Stimulated activated naive CD8-positive, alpha-beta T cell treated with anti-CD3 and anti-CD28 coated beads, Interleukin-15, amount 100 ng/mL, for 72 hours (primary cell): ENCODE data around the gene GPRC5D.

Experiments
- ATAC-seq: fragments of 150-1000 bp; cut with Tn5 transposase; 2 replicates; pipeline ENCODE4 v1.10.0; 2021; ENCODE audit warnings: mild to moderate bottlenecking, moderate library complexity
- DNase-seq, 2 donors: peaks; one replicate each; pipeline ENCODE4 v3.0.0; 2021 to 2022
- H3K27ac Mint-ChIP-seq, 2 donors: one replicate each; pipeline ENCODE4 v1.8.0; 2022; ENCODE audit warnings: mild to moderate bottlenecking in 2 of 2, mixed read lengths in 2 of 2, moderate library complexity in 2 of 2
- H3K27me3 Mint-ChIP-seq: one replicate; pipeline ENCODE4 v1.8.0; 2022; ENCODE audit warnings: mixed read lengths
- H3K4me1 Mint-ChIP-seq: one replicate; pipeline ENCODE4 v1.8.0; 2022; ENCODE audit warnings: mild to moderate bottlenecking, mixed read lengths
- H3K4me3 Mint-ChIP-seq, 2 donors: one replicate each; pipeline ENCODE4 v1.8.0; 2022; ENCODE audit warnings: mild to moderate bottlenecking in 2 of 2, mixed read lengths in 2 of 2, moderate library complexity in 1 of 2
- H3K9me3 Mint-ChIP-seq, 2 donors: one replicate each; pipeline ENCODE4 v1.8.0; 2022; ENCODE audit warnings: mixed read lengths in 2 of 2

Gene GPRC5D

DNA sequence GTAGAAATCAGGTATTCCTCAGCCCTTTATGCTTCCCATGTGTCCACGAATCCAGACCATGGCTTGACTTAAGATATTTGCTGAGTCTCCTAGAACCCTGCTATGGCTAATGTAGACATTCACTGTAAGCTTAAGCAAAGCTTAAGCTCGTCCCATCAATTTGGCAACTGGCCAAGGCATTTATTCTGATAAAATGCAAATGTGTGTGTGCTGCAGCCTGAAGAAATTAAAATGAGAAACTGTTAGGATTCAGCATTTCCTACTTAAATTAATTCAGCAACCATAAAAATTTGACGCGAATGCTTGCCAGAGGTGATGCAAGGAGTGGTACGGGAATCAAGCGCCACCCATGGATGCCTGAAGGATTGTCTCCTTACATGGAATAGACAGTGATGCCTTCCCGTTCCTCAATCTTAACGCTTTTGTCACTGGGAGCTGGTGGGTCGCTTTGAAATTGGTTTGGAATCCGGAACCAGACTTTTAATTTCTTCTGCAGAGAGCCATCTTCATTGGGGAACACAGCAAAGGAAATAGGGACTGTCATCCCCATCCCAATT is 34.9 kb upstream of the GPRC5D start:
- no peak for ATAC-seq
- Mint-ChIP-seq H3K27me3 (no peaks in the 10 kb centered on the region), H3K4me3 (no peak overlapping the region), H3K9me3 (no peaks in the 10 kb centered on the region), H3K4me1 (peaks cover 9% of the 10 kb centered on the region), H3K27ac (no peak overlapping the region)
- no peak for DNase-seq

DNA sequence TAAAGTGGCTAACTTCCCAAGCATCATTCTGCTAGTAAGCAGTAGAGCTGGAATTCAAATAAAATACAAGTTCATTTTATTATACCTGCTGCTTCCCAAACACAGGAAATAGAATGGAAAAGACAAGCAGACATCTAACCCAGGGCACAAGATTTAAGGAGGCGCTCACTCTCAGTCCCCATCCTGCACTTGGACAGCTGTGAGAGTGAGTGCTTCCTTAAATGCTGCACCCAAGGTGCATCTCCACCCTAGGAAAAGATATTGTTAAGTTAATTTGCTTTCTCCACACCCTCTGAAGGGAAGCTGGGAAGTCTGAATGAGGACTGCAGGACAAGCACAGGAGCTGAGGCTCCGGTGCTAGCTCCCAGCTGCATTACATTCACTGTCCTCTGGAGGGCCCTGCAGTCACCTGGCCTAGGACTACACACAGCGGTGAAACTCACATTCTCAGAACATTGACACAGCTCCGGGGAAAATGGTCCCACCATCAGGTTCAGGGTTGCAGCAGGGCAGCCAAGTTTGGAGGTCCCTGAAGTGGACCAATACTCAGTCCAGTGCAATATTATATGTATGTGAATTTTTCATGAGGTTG is 33.9 kb upstream of the GPRC5D start:
- H3K4me1 Mint-ChIP-seq = peaks cover 2% of the 10 kb centered on the region
- DNase-seq (no peak), ATAC-seq (peak; percentile 79)
- H3K4me3 Mint-ChIP-seq = no peak overlapping the region
- no peaks in the 10 kb centered on the region for H3K27me3 Mint-ChIP-seq
- no peak overlapping the region for H3K27ac Mint-ChIP-seq
- no peaks in the 10 kb centered on the region for H3K9me3 Mint-ChIP-seq

DNA sequence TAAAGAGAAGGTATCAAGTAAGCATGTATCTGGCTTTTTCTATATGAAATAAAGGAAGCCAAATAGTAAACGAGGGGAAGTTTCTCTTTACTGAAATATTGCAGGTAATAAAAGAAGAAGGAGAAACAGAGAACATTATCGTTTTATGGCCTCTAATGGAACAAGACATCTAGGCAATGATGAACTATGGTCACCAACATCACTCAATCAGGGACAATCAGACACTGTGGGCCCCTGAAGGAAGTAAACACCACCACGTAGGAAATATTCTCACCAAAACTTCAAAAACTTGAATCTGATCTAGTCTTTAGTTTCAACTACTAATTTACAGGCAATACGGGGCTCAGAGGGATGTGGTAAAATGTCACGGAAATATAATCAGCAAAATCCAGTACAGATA is 32.2 kb upstream of the GPRC5D start:
- no peaks in the 10 kb centered on the region for H3K27me3 Mint-ChIP-seq
- no peaks in the 10 kb centered on the region for H3K4me1 Mint-ChIP-seq
- H3K4me3 Mint-ChIP-seq = no peak overlapping the region
- no peak overlapping the region for H3K27ac Mint-ChIP-seq
- no peak for ATAC-seq
- no peaks in the 10 kb centered on the region for H3K9me3 Mint-ChIP-seq
- DNase-seq = no peak

DNA sequence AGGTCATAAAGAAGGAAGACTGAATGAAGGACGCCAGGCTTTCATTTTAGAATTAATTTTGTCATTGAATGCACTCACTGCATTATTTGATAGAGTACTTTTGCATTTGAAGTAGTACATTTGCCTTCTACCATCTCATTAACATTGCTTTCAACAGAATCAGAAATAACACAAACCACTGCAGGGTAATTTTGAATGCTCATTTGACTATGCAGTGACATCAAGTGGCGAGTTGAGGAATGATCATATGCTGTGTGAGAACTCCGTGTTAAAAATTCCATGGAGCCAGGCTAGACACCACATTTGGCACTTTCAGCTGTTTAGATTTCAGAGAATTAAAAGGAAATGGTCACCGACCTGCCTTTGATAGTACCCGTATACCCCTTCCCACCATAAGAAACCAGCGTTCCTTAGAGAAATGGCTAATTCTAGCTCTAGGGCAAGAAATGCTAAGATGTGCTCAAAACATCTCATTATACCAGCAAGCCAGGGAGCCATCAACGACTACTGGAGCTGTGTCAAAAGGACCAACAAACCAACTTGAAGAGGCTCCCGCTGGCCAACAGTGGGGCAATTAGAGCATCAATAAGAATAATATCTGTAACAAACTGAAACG is 31.6 kb upstream of the GPRC5D start:
- Mint-ChIP-seq H3K9me3 (no peaks in the 10 kb centered on the region), H3K4me1 (no peaks in the 10 kb centered on the region), H3K27ac (no peak overlapping the region), H3K27me3 (no peaks in the 10 kb centered on the region), H3K4me3 (no peak overlapping the region)
- no peak for ATAC-seq
- no peak for DNase-seq

DNA sequence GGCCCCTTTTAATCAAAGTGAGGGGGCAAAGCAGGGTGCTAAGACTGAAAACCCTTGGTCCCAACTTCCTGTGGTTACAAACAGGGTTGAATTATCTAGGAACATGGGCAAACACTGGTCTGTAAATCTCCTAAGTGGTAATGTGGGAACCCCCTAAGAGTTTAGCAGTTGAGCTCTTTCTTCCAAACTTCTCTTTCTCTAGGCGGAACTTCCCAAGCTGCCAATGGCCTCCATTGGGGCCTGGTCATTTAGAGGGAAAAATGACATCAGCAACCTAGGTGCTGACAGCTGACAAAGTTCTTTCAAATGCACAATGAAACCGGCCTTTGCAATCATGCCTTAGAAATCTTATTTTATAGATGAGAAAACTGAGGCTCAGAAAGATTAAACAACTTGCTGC is 30.4 kb upstream of the GPRC5D start:
- Mint-ChIP-seq H3K27me3 (no peaks in the 10 kb centered on the region), H3K4me3 (no peak overlapping the region), H3K9me3 (no peaks in the 10 kb centered on the region), H3K27ac (no peak overlapping the region), H3K4me1 (no peaks in the 10 kb centered on the region)
- ATAC-seq = no peak
- no peak for DNase-seq

DNA sequence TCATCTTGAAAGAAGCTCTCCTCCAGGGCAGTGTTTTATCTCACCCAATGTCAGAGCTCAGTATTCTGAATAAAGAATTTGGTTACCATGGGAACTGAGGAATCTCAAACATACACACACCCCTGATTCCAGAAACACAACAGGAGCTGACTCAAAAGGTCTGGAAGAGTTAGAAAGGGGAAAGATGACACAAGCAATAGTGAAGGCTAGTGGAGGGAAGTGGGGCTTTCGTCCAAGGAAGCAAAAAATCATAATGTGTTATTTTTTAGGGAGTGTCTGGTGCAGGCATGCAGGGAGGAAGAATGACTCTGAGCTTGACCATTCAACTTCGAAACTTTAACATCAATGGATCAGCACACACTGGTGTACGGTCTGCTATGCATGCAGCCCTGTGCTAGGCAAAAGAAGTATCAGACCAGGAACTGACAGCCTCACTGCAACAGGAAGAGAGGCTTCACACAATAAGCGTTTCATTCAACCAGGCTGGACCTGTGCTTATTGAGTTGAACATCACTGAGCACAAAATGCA is 27.8 kb upstream of the GPRC5D start:
- no peak for DNase-seq
- ATAC-seq = no peak
- no peaks in the 10 kb centered on the region for H3K27me3 Mint-ChIP-seq
- no peaks in the 10 kb centered on the region for H3K9me3 Mint-ChIP-seq
- H3K4me1 Mint-ChIP-seq = no peaks in the 10 kb centered on the region
- no peak overlapping the region for H3K4me3 Mint-ChIP-seq
- no peak overlapping the region for H3K27ac Mint-ChIP-seq

DNA sequence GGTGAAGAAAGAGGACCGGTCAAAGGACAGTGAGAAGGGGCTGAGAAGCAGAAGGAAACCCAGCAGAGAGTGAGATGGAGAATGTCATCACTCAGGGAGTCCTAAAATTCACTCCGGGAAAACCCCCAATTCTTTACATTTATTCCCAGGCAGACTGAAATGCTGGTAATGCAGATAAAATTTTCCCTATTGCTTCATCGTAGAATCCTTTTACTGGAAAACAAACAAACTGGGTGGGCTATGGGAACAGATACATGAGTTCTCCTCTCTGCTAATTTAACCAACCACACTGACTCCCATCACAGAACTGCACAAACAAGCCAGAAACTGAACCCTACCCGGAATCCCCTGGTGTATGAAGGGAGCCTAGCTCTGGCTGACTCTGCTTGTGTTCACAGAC is 27.2 kb upstream of the GPRC5D start:
- Mint-ChIP-seq H3K9me3 (peaks cover 0 to 5% of the 10 kb centered on the region in 2 donors), H3K4me3 (no peak overlapping the region), H3K4me1 (no peaks in the 10 kb centered on the region), H3K27ac (no peak overlapping the region), H3K27me3 (no peaks in the 10 kb centered on the region)
- no peak for DNase-seq
- no peak for ATAC-seq

DNA sequence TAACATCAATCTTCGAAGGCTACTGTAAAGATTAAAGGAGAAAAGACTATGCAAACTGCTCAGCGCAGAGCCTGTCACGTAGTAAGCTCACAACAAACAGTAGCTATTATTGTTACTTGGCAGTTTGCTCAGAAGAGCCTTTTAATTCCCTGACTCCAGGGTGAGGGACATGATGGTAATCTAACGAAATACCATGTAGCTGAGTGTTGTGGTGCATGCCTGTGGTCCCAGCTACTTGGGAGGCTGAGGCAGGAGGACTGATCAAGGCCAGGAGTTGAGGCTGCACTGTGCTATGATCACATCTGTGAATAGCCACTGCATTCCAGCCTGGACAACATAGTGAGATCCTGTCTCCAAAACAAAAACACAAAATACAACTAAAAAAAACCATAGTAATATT is 25.3 kb upstream of the GPRC5D start:
- no peaks in the 10 kb centered on the region for H3K27me3 Mint-ChIP-seq
- H3K4me1 Mint-ChIP-seq = no peaks in the 10 kb centered on the region
- H3K4me3 Mint-ChIP-seq = no peak overlapping the region
- DNase-seq (no peak), ATAC-seq (no peak)
- H3K9me3 Mint-ChIP-seq = peaks cover 12 to 19% of the 10 kb centered on the region in 2 donors
- no peak overlapping the region for H3K27ac Mint-ChIP-seq

DNA sequence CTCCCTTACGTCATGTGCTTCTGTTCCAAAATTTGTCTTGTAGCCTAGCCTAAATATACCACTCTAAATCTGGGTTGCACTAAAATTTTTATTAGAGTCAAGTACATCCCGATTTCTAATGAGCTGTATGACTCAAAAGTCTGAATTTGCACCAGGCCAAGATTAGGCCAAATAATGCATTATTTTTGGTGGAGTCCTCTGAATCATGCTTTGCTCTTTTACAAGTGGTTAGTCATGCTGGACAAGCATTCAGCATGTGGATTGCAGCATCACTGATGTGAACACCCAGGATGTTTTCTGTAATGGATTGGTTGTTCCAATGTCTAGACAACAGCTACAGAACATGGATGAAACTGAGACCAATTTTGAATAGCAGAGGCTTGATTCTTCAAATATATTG is 24.4 kb upstream of the GPRC5D start:
- H3K27ac Mint-ChIP-seq = no peak overlapping the region
- no peak overlapping the region for H3K4me3 Mint-ChIP-seq
- DNase-seq = no peak

DNA sequence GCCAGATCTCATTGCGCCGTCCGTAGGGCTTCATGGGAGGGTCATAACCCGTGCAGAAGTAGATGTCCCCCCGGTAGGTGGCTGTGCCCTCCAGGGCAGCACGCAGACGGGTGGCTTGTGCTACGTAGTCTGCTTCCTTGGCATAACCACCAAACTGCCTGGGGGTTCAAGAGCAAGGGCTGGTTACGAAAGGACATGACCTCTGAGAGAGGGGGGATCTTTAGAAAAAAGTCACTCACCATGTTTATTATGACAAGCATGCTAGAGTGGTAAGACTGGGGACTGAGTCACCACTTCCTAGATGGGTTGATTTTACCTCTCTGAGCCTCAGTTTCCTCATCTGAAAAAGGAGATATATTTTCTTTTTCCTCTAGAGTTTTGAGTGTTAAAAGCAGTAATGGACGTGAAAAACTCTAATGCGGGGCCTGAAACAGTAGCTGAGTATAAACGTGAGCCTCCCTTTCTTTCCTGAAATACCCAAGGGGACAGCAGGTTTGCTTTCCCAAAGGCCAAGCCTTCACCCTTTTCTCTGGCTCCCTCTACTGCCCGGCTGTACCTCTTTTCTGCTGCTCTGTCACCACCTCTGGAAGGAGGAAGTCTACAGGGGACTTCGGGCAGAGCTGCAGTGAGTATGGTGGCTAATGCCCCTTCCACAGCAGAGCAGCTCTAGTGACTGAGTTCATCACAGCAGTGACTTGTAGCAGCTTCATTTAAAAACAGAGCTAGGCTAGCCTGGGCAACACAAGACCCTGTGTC is 23.5 kb upstream of the GPRC5D start:
- H3K27ac Mint-ChIP-seq = no peak overlapping the region
- H3K9me3 Mint-ChIP-seq = peaks cover 17 to 19% of the 10 kb centered on the region in 2 donors
- ATAC-seq (no peak), DNase-seq (no peak)
- no peaks in the 10 kb centered on the region for H3K4me1 Mint-ChIP-seq
- no peaks in the 10 kb centered on the region for H3K27me3 Mint-ChIP-seq
- no peak overlapping the region for H3K4me3 Mint-ChIP-seq

More for the DNA sequence above, 24.4 kb upstream of the GPRC5D start:
- Mint-ChIP-seq H3K4me1 (no peaks in the 10 kb centered on the region), H3K27me3 (no peaks in the 10 kb centered on the region), H3K9me3 (peaks cover 17 to 19% of the 10 kb centered on the region in 2 donors)
- ATAC-seq = no peak

DNA sequence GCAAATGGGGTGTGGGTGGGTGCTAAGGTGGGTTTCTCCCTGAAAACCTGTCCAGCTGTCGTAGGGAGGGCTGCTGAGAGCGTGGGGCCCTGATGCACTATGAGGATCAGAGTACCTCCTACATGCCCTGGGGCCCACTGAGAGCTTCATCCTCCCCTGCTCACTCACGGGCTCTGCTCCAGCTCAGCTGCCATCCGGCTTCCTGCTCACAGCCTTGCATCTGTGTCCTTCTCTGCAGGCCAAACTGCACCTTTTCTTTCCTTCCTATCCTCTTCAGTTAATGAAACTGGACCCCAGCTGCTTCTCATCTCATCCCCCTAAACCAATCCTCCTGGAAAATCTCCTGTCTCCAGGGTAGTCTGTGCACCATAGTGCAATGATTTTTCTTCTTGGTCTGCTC is 22.2 kb upstream of the GPRC5D start:
- Mint-ChIP-seq H3K4me3 (no peak overlapping the region), H3K9me3 (peaks cover 17 to 19% of the 10 kb centered on the region in 2 donors), H3K27ac (no peak overlapping the region), H3K27me3 (no peaks in the 10 kb centered on the region), H3K4me1 (no peaks in the 10 kb centered on the region)
- DNase-seq (no peak), ATAC-seq (no peak)

DNA sequence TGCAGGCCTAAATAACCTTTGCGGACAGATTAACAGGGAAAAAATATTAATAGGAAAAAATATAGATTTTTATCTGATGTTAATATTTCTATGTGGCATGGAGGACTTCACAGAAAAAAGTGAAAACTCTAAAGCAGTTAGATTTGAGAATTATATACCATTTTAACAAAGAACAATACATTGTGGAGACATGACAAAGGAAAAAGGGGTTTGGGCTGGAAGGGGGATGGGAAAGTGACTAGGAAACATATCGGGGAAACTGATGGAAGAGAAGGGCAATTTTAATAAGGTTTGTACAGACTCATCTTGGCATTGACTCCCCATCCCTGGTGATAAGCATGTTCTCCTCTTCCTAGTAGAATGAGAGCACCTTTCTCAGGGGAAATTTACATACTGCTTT is 21.0 kb upstream of the GPRC5D start:
- Mint-ChIP-seq H3K27me3 (no peaks in the 10 kb centered on the region), H3K9me3 (peaks cover 17 to 19% of the 10 kb centered on the region in 2 donors), H3K27ac (no peak overlapping the region), H3K4me1 (no peaks in the 10 kb centered on the region), H3K4me3 (no peak overlapping the region)
- ATAC-seq (no peak), DNase-seq (no peak)

DNA sequence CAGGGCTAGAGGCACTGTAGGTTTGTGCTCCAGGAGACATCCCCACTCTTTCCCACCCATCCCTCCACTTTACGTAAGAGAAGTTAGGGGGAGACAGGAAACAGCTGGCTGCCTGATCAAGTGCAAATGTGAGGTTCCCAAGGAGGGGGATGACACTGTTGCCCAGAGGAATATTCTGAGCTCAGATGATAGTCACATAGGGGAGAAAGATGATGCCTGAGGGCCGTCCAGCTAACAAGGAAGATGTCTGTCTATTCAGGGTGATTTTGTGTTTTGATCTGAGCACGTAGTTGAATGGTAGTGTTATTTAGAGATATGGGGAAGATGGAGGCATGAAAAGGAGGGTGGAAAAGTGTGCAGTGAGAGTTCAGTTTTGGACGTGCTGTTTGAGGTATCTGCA is 13.9 kb upstream of the GPRC5D start:
- no peak overlapping the region for H3K4me3 Mint-ChIP-seq

DNA sequence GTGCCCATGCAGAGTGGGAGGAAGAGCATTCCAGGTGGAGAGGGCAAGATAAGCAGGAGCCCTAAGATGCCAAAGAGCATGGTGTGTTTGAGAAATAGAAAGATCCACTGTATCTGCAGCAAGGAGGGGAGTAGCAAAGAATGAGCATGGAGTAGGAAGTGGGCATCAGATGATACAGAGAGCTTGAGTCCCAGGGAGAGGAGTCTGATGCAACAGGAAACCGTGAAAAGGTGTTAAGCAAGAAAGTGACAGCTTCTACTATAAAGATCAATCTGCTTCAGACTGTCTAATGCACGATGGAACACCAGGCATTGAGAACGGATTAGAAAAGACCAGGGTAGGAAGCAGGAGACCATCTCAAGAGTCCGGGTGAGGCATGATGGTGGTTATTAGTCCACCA is 12.3 kb upstream of the GPRC5D start:
- ATAC-seq = peak; percentile 87

More for the DNA sequence above, 13.9 kb upstream of the GPRC5D start:
- Mint-ChIP-seq H3K27ac (no peak overlapping the region), H3K27me3 (no peaks in the 10 kb centered on the region), H3K9me3 (peaks cover 6 to 13% of the 10 kb centered on the region in 2 donors), H3K4me1 (peaks cover 14% of the 10 kb centered on the region)
- no peak for DNase-seq
- ATAC-seq = no peak

DNA sequence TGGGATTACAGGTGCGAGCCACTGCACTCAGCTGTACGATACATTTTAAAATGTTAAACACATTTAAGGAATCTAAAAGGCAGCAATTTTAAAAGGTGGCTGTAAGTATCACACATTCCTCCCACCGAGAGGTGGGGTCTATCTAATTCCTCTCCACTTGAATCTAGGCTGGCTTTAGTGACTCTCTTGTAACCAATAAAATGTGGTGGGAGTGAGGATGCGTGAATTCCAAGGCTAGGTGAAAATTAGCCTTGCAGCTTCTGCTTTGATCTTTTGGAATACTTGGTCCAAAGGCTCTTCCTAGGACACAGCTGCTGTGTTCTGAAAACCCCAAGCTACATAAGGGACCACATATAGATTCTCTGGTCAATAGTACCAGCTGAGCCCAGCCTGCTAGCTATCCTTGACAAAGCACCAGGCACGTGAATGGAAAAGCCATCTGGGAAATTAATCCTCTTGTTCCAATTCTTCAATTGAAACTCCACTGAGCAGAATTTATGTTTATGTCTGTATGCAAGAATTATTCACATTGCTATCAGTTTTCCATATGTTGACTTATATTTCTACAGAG is 8.8 kb upstream of the GPRC5D start:
- Mint-ChIP-seq H3K27ac (no peak overlapping the region), H3K9me3 (peaks cover 6 to 13% of the 10 kb centered on the region in 2 donors), H3K27me3 (no peaks in the 10 kb centered on the region), H3K4me1 (peaks cover 14% of the 10 kb centered on the region), H3K4me3 (no peak overlapping the region)
- DNase-seq (no peak), ATAC-seq (no peak)

More for the DNA sequence above, 12.3 kb upstream of the GPRC5D start:
- Mint-ChIP-seq H3K4me3 (no peak overlapping the region), H3K27ac (peak overlapping the region in 1 of 2 donors; percentile 91), H3K27me3 (no peaks in the 10 kb centered on the region), H3K4me1 (peaks cover 14% of the 10 kb centered on the region), H3K9me3 (peaks cover 6 to 13% of the 10 kb centered on the region in 2 donors)
- DNase-seq = no peak
